ENCODE data around the gene NRCAM. TPM values are rescaled to one million over a fixed set of nuclear protein-coding genes. Genes with fewer than 3 reads are reported as not detected.

The NRCAM gene
- total RNA-seq, 4 donors from 2014 or later: 0.85 to 4.1 (median 2.6) TPM

GRCh38 chr7:108142675-108143259 is 313.5 kb downstream of the NRCAM start:
- Histone ChIP-seq H3K36me3 (no peaks in the 10 kb centered on the region), H3K27ac (no peak overlapping the region)
- no peak for DNase-seq

GRCh38 chr7:108142180-108142579 is 314.1 kb downstream of the NRCAM start:
- DNase-seq: no peak
- Histone ChIP-seq H3K9me3 (no peaks in the 10 kb centered on the region), H3K27me3 (no peaks in the 10 kb centered on the region), H3K36me3 (no peaks in the 10 kb centered on the region), H3K4me1 (no peaks in the 10 kb centered on the region), H3K27ac (no peak overlapping the region), H3K4me3 (no peak overlapping the region)
- no peak for TF ChIP-seq CTCF (IDR thresholded peaks at IDR 0.05)
- no peak for TF ChIP-seq POLR2A (IDR thresholded peaks at IDR 0.05)

More at GRCh38 chr7:108142675-108143259, 313.5 kb downstream of the NRCAM start:
- no peaks in the 10 kb centered on the region for H3K4me1 ChIP-seq
- no peak overlapping the region for H3K4me3 ChIP-seq
- H3K27me3 ChIP-seq: no peaks in the 10 kb centered on the region
- no peaks in the 10 kb centered on the region for H3K9me3 ChIP-seq
- TF ChIP-seq CTCF (IDR thresholded peaks at IDR 0.05) (no peak), POLR2A (IDR thresholded peaks at IDR 0.05) (no peak)

GRCh38 chr7:108140671-108141070 is 315.6 kb downstream of the NRCAM start:
- Histone ChIP-seq H3K9me3 (no peaks in the 10 kb centered on the region), H3K27ac (no peak overlapping the region), H3K4me3 (no peak overlapping the region), H3K4me1 (no peaks in the 10 kb centered on the region), H3K27me3 (no peaks in the 10 kb centered on the region), H3K36me3 (no peaks in the 10 kb centered on the region)
- TF ChIP-seq CTCF (IDR thresholded peaks at IDR 0.05) (no peak), POLR2A (IDR thresholded peaks at IDR 0.05) (no peak)
- no peak for DNase-seq

- no peak overlapping the region for H3K27ac ChIP-seq
- no peak overlapping the region for H3K4me3 ChIP-seq
- no peak for DNase-seq
- TF ChIP-seq CTCF (IDR thresholded peaks at IDR 0.05) (no peak), POLR2A (IDR thresholded peaks at IDR 0.05) (no peak)
- no peaks in the 10 kb centered on the region for H3K36me3 ChIP-seq
- no peaks in the 10 kb centered on the region for H3K27me3 ChIP-seq
- H3K9me3 ChIP-seq: no peaks in the 10 kb centered on the region
- H3K4me1 ChIP-seq: peaks cover 0 to 6% (median 0%) of the 10 kb centered on the region in 4 donors
Measured at GRCh38 chr7:108138911-108139310, 317.3 kb downstream of the NRCAM start.

GRCh38 chr7:108137993-108138392 is 318.2 kb downstream of the NRCAM start:
- Histone ChIP-seq H3K4me3 (no peak overlapping the region), H3K27me3 (no peaks in the 10 kb centered on the region), H3K36me3 (no peaks in the 10 kb centered on the region), H3K9me3 (no peaks in the 10 kb centered on the region), H3K4me1 (peaks cover 0 to 6% (median 0%) of the 10 kb centered on the region in 4 donors), H3K27ac (no peak overlapping the region)
- TF ChIP-seq POLR2A (IDR thresholded peaks at IDR 0.05): no peak
- DNase-seq: no peak

GRCh38 chr7:108137040-108137439 is 319.2 kb downstream of the NRCAM start:
- Histone ChIP-seq H3K9me3 (no peaks in the 10 kb centered on the region), H3K27ac (no peak overlapping the region), H3K4me1 (peaks cover 0 to 6% (median 0%) of the 10 kb centered on the region in 4 donors), H3K27me3 (no peaks in the 10 kb centered on the region), H3K4me3 (no peak overlapping the region), H3K36me3 (no peaks in the 10 kb centered on the region)
- no peak for TF ChIP-seq CTCF (IDR thresholded peaks at IDR 0.05)
- no peak for TF ChIP-seq POLR2A (IDR thresholded peaks at IDR 0.05)
- no peak for DNase-seq
